GM19239 (cell line): ENCODE data around the gene KCNK4.
A peak's percentile ranks its signal among the peaks of the same experiment; 100 is the strongest.
"Not testable (repeated sequence)": the region's sequence is repeated elsewhere in the genome, so short reads cannot be mapped to it uniquely, and the experiment has no call there.

Experiments used
- DNase-seq: peaks from one replicate; pipeline ENCODE4 v3.0.0; 2011; ENCODE audit warnings: low spot score; ENCODE audit not compliant: insufficient read length
- FAIRE-seq: peaks from 2 replicates; lab custom pipeline; 2011; peaks lifted over from hg19 to GRCh38; lab: Jason Lieb, UNC

Gene KCNK4

DNA sequence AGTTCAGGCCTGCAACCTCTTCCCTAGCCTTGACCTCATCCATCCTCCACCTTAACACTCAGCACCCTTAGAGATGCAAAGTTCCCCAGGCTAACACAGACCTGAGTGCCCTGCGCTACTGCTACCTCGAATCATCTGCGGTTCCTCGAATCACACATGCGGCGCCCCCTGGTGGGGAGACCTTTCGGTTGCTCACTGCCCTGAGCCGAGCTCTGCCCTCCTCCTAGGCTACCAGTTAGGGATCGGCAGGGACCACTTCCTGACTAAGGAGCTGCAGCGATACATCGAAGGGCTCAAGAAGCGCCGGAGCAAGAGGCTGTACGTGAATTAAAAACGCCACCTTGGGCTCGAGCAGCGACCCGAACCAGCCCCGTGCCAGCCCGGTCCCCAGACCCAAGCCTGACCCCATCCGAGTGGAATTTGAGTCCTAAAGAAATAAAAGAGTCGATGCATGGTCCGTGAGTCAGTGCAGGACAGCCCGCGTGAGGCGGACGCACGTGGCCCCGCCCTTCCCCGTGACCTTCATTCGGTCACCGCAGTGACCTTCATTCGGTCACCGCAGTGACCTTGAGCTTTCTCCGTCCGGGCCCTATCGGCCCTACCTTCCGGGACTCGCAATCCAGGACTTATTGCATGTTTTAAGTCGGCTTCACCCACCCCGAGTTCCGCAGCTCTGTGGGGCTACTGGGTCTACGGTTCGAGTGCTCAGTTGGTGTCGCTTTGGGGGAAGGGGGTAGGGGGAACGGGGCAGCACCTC lies 13.4 kb downstream of the KCNK4 start:
- DNase-seq (peak; percentile 93), FAIRE-seq (no peak)

DNA sequence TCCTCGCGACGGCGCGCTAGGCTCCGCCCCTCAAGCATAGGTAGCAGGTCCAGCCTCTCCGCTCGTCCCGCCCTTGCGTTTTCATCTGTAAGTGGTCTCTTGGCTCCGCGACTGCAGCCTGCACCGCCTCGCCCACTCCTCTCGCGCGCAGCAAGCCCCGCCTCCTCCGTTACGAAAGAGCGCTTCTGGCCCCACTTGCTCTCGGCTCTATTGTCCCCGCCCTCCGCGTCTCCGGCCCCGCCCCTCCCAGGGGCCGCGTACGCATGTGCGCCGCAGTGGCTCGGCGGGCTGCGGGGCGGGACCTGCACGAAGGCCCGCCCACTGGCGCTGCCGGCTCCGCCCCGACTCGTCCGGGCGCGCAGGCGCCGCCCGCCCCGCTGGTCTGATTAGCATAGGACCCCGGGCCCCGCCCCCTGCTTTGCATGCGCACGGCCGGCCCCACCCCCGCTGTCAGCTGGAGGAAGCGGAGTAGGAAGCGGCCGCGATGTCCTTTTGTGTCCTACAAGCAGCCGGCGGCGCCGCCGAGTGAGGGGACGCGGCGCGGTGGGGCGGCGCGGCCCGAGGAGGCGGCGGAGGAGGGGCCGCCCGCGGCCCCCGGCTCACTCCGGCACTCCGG lies 14.1 kb downstream of the KCNK4 start, which contains the start of gene ESRRA:
ESRRA (plus strand) TSS at position 450 of the 616 bp plus-strand sequence. CDS start 1,656 bp downstream, outside the sequence.
- FAIRE-seq: peak; percentile 96
- DNase-seq: peak; percentile 97

DNA sequence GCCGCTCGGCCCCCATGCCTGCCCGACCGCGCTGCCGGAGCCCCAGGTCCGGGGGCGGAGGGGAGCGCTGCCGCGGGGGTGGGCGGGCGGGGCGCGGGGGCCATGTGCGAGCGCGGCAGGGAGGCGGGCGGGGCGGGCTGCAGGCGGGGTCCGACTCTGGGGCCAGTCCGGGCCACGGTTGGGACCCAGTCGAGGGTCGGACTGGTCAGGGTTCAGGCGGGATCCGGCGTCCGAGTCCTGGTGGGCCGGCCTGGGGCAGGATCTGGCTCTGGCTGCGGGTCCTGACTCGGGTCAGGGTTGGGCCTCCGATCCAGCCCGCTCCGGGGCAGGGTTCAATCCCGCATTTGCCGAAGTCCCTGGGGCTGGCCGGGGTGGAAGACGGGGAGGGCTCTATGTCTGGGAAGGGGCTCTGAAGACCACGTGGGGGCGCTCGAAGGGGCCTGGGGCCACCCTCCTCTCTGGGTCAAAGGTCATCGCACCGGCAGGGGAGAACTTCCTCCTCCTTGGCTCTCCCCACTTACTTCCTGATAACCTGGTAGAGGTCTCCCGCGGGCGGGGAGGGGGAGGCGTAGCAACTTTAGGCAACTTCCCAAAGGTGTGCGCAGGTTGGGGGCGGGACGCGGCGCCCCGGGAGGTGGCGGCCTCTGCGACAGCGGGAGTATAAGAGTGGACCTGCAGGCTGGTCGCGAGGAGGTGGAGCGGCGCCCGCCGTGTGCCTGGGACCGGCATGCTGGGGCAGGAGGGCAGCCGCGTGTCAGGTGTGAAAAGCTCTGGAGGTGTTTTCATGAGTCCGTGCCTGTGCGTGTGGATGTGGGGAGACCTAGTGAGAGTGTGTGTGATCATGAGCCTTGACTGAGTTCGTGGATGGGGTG lies 14.8 kb downstream of the KCNK4 start:
- peak; percentile 88 for FAIRE-seq
- DNase-seq: no peak

DNA sequence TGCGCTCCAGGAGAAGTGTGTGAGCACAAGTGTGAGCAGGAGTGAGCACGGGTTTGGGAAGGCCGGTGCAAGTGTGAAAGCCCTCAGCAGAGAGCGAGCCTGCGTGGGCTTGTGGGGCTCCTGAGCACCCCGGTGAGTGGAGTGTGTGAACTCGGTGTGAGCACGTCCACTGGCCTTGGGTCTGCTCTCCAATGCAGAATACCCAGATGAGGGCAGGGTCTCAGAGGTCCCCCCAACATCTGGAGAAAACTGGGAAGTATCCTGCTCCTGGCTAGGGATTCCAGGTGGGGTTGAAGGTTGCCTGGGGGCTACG lies 15.4 kb downstream of the KCNK4 start:
- FAIRE-seq (no peak), DNase-seq (no peak)

DNA sequence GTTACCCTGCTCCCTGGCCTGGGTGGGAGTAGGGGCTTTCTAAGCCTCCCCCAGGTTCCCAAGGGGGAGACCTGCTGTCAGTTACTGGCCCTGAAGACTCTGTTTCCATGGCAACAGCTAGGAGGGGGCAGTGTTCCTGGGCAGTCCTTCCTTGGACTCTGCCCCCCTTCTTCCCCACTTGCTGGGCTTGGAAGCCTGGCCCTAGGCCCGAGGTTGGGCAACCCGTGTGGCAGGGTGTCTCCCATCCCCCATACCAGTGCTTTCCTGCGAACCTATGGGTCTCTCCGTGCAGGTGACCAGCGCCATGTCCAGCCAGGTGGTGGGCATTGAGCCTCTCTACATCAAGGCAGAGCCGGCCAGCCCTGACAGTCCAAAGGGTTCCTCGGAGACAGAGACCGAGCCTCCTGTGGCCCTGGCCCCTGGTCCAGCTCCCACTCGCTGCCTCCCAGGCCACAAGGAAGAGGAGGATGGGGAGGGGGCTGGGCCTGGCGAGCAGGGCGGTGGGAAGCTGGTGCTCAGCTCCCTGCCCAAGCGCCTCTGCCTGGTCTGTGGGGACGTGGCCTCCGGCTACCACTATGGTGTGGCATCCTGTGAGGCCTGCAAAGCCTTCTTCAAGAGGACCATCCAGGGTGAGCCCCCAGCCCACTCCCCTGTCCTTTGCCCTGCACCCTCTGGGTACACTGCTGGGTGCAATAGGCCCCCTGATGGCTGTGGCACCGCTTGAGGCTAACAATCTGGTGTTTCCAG lies 15.9 kb downstream of the KCNK4 start:
- DNase-seq (no peak), FAIRE-seq (no peak)

DNA sequence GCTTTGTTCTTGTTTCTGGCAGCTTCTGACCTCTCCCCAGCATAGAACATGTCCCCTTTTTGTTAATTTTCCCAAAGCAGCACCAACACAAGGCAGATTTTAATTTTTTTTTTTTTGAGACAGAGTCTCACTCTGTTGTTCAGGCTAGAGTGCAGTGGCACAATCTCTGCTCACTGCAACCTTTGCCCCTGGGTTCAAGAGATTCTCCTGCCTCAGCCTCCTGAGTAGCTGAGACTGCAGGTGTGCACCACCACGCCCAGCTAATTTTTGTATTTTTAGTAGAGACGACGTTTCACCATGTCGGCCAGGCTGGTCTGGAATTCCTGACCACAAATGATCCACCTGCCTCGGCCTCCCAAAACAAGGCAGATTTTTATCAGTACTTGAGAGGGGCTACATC lies 16.7 kb downstream of the KCNK4 start:
- FAIRE-seq, DNase-seq: not testable (repeated sequence)

DNA sequence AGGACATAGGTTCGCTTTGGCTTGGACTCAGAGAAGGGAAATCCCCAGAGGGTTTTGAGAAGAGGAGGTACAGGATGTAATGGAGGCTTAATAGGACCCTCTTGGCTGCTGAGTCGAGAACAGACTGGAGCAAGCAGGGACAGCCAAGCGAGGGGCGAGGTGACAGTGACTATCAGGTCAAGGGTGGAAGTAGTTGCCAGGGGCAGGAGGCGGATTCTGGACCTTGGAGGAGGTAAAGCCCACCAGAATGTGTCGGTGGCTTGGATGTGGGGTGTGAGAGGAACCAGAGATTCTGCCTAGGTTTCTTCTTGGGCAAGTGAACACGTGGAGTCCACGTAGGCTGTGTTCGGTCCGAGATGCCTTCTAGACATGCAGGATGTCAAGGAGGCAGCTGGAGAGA lies 21.8 kb downstream of the KCNK4 start:
- DNase-seq: no peak
- no peak for FAIRE-seq

DNA sequence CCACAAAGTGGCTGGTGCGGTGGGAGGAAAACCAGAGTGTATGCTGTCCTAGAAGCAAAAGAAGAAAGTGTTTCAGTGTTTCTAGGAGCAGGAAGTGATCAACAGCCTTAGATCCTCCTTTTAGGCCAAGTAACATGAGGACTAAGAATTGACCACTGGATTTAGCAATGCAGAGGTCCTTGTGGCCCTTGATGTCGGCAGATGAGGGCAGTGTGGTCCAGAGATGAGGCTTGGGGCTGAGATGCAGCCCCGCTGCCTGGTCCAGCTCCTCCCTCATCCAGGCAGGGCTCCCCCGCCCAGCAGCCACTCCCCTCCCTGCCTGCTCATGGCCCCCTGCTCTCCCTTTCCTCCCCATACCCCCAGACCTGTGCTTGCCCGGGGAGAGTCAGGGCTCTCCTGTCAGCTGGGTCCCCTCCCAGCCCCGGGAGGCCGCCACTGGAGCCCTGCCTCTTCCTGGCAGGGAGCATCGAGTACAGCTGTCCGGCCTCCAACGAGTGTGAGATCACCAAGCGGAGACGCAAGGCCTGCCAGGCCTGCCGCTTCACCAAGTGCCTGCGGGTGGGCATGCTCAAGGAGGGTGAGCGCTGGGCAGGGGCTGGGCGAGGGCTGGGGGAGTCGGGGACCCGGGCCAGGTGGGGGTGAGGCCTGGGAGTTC lies 22.5 kb downstream of the KCNK4 start:
- FAIRE-seq (no peak), DNase-seq (no peak)

DNA sequence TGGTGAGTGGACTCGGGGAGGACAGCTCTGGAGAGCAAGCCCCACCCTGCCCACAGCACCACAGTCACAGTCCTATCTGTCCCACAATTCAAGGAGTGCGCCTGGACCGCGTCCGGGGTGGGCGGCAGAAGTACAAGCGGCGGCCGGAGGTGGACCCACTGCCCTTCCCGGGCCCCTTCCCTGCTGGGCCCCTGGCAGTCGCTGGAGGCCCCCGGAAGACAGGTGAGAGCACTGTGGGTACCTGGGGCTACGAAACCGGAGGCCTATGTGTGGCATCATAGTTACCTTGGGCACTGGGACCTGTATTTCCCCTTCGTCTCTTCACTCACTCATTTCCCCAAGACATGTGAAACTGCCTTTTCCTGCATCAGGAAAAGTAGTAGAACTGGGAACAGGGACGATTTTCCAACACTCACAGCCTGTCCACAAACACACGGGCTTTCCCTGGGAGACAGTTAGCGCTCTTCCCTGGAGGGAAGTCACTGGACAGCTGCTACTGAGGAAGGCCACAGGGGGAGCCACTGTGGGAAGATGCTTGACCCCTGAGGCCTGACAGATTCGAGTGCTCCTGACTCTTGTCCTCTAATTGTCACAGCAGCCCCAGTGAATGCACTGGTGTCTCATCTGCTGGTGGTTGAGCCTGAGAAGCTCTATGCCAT lies 23.2 kb downstream of the KCNK4 start:
- FAIRE-seq: no peak
- no peak for DNase-seq

DNA sequence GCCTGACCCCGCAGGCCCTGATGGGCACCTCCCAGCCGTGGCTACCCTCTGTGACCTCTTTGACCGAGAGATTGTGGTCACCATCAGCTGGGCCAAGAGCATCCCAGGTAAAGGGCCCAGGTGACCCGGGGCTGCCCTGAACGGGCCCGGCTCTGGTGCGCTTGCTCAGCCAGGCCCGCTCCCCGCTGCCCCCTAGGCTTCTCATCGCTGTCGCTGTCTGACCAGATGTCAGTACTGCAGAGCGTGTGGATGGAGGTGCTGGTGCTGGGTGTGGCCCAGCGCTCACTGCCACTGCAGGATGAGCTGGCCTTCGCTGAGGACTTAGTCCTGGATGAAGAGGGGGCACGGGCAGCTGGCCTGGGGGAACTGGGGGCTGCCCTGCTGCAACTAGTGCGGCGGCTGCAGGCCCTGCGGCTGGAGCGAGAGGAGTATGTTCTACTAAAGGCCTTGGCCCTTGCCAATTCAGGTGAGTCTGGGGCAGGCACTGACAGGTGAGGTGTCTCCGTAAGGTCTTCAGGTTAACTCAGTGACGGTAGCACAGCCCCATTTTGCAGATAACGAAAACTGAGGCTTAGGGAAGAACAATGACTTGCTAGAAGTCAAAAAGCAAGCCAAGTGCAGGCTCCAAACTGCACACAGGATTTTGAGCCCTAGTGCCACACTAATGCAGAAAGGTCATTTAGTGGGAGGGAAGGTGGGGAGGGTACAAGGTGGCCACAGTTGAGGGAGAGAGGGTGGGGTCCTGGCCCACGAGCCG lies 23.9 kb downstream of the KCNK4 start:
- FAIRE-seq (no peak), DNase-seq (no peak)

DNA sequence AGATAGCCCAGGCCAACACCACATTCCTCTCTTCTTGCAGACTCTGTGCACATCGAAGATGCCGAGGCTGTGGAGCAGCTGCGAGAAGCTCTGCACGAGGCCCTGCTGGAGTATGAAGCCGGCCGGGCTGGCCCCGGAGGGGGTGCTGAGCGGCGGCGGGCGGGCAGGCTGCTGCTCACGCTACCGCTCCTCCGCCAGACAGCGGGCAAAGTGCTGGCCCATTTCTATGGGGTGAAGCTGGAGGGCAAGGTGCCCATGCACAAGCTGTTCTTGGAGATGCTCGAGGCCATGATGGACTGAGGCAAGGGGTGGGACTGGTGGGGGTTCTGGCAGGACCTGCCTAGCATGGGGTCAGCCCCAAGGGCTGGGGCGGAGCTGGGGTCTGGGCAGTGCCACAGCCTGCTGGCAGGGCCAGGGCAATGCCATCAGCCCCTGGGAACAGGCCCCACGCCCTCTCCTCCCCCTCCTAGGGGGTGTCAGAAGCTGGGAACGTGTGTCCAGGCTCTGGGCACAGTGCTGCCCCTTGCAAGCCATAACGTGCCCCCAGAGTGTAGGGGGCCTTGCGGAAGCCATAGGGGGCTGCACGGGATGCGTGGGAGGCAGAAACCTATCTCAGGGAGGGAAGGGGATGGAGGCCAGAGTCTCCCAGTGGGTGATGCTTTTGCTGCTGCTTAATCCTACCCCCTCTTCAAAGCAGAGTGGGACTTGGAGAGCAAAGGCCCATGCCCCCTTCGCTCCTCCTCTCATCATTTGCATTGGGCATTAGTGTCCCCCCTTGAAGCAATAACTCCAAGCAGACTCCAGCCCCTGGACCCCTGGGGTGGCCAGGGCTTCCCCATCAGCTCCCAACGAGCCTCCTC lies 24.8 kb downstream of the KCNK4 start:
- DNase-seq, FAIRE-seq: not testable (repeated sequence)

DNA sequence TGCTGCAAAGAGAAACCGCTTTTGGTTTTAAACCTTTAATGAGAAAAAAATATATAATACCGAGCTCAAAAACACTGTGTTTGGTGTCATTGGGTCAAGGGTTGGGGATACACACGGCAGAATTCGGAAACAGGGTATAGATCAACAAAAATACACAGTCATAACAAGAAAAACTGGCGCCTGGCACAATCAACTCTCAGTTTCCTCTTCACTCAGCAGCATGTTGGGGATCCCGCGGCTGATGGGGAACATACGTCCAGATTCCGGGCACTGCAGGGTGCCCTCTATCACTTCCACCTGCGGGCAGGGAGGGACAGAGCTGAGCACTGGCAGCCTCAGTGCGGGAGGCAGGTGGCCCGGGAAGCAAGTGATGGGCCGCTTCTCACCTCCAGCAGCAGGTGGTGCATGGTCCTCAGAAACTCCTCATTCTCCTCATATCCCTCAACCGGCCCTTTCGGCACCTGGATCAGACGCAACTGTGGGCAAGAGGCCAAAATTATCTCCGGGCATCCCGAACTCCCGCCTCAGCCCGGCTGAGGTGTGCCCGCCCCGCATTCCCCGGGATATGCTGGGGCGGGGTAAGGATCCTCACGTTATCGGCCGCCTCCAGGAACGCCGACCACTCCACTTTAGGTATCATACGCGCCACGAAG lies 25.7 kb downstream of the KCNK4 start:
- DNase-seq: no peak
- FAIRE-seq: peak; percentile 54

DNA sequence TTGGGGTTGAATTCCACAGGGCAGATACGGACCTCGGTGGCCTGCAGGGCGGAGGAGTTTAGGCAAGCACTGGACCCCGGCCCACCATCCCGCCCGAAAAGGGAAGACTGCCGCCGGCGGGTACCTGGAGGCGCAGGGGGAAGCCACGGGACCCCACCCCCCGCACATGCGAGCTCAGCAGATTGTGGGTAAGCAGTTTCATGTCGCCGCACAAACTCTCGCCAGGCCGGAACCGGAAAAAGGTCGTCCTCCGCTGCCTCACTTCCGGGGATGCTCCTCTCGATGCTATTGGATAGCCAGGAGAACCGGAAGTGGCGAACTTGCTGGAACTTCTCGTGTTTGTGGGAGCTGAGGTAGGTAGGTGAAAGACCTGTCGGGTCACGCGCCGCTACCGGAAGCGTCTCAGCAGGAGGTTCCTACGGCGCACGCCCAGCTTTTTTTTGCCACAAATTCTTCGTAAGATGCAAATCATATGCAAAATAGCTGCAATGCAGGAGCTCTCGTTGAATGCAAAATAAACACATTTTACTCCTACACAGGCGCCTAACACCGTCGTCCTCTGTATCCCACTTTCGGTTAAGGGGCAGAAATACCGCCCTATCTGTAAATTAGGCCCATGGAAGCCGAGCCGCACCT lies 26.3 kb downstream of the KCNK4 start, which contains the start of gene TRMT112:
TRMT112 (minus strand) TSS at position 235 of the 636 bp plus-strand sequence; CDS start at position 202, 33 bp downstream.
- FAIRE-seq (peak; percentile 100), DNase-seq (peak; percentile 98)

DNA sequence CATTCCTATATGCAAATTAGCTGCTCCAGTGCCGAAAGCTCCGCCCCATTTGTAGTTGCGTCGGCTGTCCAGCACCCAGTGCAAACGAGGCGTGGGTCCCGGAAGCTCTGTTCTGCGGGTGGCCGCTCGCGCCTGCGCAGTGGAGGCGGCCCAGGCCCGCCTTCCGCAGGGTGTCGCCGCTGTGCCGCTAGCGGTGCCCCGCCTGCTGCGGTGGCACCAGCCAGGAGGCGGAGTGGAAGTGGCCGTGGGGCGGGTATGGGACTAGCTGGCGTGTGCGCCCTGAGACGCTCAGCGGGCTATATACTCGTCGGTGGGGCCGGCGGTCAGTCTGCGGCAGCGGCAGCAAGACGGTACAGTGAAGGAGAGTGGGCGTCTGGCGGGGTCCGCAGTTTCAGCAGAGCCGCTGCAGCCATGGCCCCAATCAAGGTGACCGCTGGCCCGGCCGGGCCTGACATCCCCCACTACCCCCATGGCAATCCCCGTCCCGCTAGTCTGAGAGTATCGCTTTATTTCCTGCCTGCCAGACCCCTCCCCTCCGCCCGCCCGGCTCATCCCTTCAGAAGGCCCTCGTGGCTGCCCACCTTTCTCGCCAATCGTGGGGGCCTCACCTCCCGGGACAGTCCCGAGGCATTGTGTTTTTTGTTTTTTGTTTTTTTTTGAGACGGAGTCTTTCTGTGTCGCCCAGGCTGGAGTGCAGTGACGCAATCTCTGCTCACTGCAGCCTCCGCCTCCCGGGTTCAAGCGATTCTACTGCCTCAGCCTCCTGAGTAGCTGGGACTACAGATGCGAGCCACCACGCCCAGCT lies 27.1 kb downstream of the KCNK4 start, which contains the start of gene PRDX5:
PRDX5 (plus strand) TSS at position 161 of the 805 bp plus-strand sequence; CDS start at position 256, 95 bp downstream.
- FAIRE-seq (no peak), DNase-seq (peak; percentile 94)
